Gastrocnemius medialis (tissue), 4 donors: ENCODE results near the gene P2RX2. TPM values are rescaled to one million over a fixed set of nuclear protein-coding genes. Genes with fewer than 3 reads are reported as not detected.

Source experiments
- ATAC-seq, 2 donors: fragments of 150-250 bp; one replicate each; pipeline ENCODE4 v1.9.1; 2016
- DNase-seq, 2 donors: peaks; one replicate each; pipeline ENCODE4 v3.0.0-alpha.2; 2019
- H3K27ac ChIP-seq, 4 donors: fragments of 200-600 bp; sonication (generic); 1 replicate in 1 of 4; 2 replicates in 3 of 4; pipeline ENCODE4 v1.5.1; 2016 to 2018; ENCODE audit warnings: mild to moderate bottlenecking in 2 of 4, moderate library complexity in 1 of 4
- H3K27me3 ChIP-seq, 3 donors: fragments of 200-600 bp; sonication (generic) in 2 of 3; 1 replicate in 1 of 3; 2 replicates in 2 of 3; pipeline versions ENCODE4 v1.5.1 to v1.6.0; 2016 to 2019; ENCODE audit warnings: mild to moderate bottlenecking in 1 of 3, moderate library complexity in 1 of 3
- H3K36me3 ChIP-seq, 2 donors: fragments of 200-600 bp; sonication (generic) in 1 of 2; one replicate each; pipeline ENCODE4 v1.5.1; 2017 to 2018
- H3K4me1 ChIP-seq, 2 donors: fragments of 200-600 bp; sonication (generic) in 1 of 2; one replicate each; pipeline ENCODE4 v1.5.1; 2016 to 2017; ENCODE audit warnings: mild to moderate bottlenecking in 2 of 2
- H3K4me3 ChIP-seq, 4 donors: fragments of 200-600 bp; sonication (generic) in 3 of 4; 1 replicate in 1 of 4; 2 replicates in 3 of 4; pipeline ENCODE4 v1.5.1; 2016 to 2019; ENCODE audit warnings: mild to moderate bottlenecking in 2 of 4
- H3K9me3 ChIP-seq, 3 donors: fragments of 200-600 bp; sonication (generic) in 2 of 3; 1 replicate in 1 of 3; 2 replicates in 2 of 3; pipeline ENCODE4 v1.5.1; 2016 to 2019
- CTCF ChIP-seq, 5 experiments: fragments of 450-650 bp in 3 of 5; fragments of 200-600 bp in 2 of 5; sonication (generic) in 2 of 5; IDR thresholded peaks in 4 of 5; conservative IDR thresholded peaks in 1 of 5; 1 replicate in 4 of 5; 2 replicates in 1 of 5; pipeline ENCODE4 v1.5.1; 2016 to 2019; ENCODE audit warnings: antibody characterized with exemption in 5 of 5, mild to moderate bottlenecking in 3 of 5, moderate library complexity in 3 of 5
- POLR2A ChIP-seq, 2 donors: fragments of 450-650 bp; IDR thresholded peaks; one replicate each; pipeline ENCODE4 v1.6.1; 2017; ENCODE audit warnings: antibody characterized with exemption in 2 of 2, mild to moderate bottlenecking in 2 of 2, moderate library complexity in 2 of 2
- in situ Hi-C, 4 donors: fragments of 200-750 bp; cut with MboI; loops; one replicate each; pipeline versions ENCODE4 v1.15.0 to v1.8.0; 2017; ENCODE audit warnings: low sequenced_read_pairs in 4 of 4
- intact Hi-C: fragments of 100-400 bp; cut with DNase I; formaldehyde crosslinking; loops from one replicate; pipeline ENCODE4 v1.15.1; 2023; ENCODE audit warnings: low total_unique reads
- total RNA-seq, 4 donors: library from RNA; depleted of rRNA; stranded (reverse); fragments of >200 nt; gene quantifications; one replicate each; pipeline versions ENCODE4 v1.1.0 to v1.2.3, GENCODE V29; 2016

The P2RX2 gene
- total RNA-seq, 4 donors from 2014 or later, result not detected

GRCh38 chr12:132578118-132578517, 40.5 kb upstream of the P2RX2 start:
- H3K4me3 ChIP-seq, result no peak overlapping the region
- intact Hi-C loops, result no loop called here
- no peak overlapping the region for H3K27ac ChIP-seq
- TF ChIP-seq POLR2A (IDR thresholded peaks at IDR 0.05), result no peak
- TF ChIP-seq CTCF (IDR thresholded peaks at IDR 0.05 in 4 of 5, conservative IDR thresholded peaks at IDR 0.05 in 1 of 5), result no peak
- ATAC-seq (no peak), DNase-seq (no peak)
- no peaks in the 10 kb centered on the region for H3K9me3 ChIP-seq
- H3K27me3 ChIP-seq, result no peaks in the 10 kb centered on the region
- in situ Hi-C loops, result no loop called here
- H3K36me3 ChIP-seq, result peaks cover 0 to 33% of the 10 kb centered on the region in 2 donors
- H3K4me1 ChIP-seq, result no peaks in the 10 kb centered on the region

- TF ChIP-seq POLR2A (IDR thresholded peaks at IDR 0.05), result no peak
- no peak for TF ChIP-seq CTCF (IDR thresholded peaks at IDR 0.05 in 4 of 5, conservative IDR thresholded peaks at IDR 0.05 in 1 of 5)
- ATAC-seq (no peak), DNase-seq (no peak)
- Histone ChIP-seq H3K36me3 (peaks cover 0 to 34% of the 10 kb centered on the region in 2 donors), H3K9me3 (no peaks in the 10 kb centered on the region), H3K27ac (no peak overlapping the region), H3K4me3 (no peak overlapping the region), H3K27me3 (no peaks in the 10 kb centered on the region), H3K4me1 (no peaks in the 10 kb centered on the region)
- in situ Hi-C loops, result no loop called here
- intact Hi-C loops, result no loop called here
Observed at GRCh38 chr12:132578826-132579225, 39.8 kb upstream of the P2RX2 start.

GRCh38 chr12:132579744-132580143, 38.8 kb upstream of the P2RX2 start:
- no peaks in the 10 kb centered on the region for H3K27me3 ChIP-seq
- no peak overlapping the region for H3K27ac ChIP-seq
- no peak for ATAC-seq
- TF ChIP-seq POLR2A (IDR thresholded peaks at IDR 0.05) (no peak), CTCF (IDR thresholded peaks at IDR 0.05 in 4 of 5, conservative IDR thresholded peaks at IDR 0.05 in 1 of 5) (no peak)
- H3K9me3 ChIP-seq, result no peaks in the 10 kb centered on the region
- in situ Hi-C loops (no loop called here), intact Hi-C loops (no loop called here)
- peaks cover 0 to 29% of the 10 kb centered on the region in 2 donors for H3K36me3 ChIP-seq
- no peak overlapping the region for H3K4me3 ChIP-seq
- no peak for DNase-seq
- no peaks in the 10 kb centered on the region for H3K4me1 ChIP-seq

- Histone ChIP-seq H3K4me3 (no peak overlapping the region), H3K9me3 (no peaks in the 10 kb centered on the region), H3K27me3 (no peaks in the 10 kb centered on the region), H3K27ac (no peak overlapping the region), H3K4me1 (no peaks in the 10 kb centered on the region), H3K36me3 (peaks cover 0 to 19% of the 10 kb centered on the region in 2 donors)
- DNase-seq, result no peak
- in situ Hi-C loops (no loop called here), intact Hi-C loops (no loop called here)
- no peak for TF ChIP-seq CTCF (IDR thresholded peaks at IDR 0.05 in 4 of 5, conservative IDR thresholded peaks at IDR 0.05 in 1 of 5)
- no peak for TF ChIP-seq POLR2A (IDR thresholded peaks at IDR 0.05)
- no peak for ATAC-seq
Observed at GRCh38 chr12:132580701-132581292, 37.8 kb upstream of the P2RX2 start.
